NCI-H2196 (cell line): Measurements from ENCODE around the gene INPP5J.
"Not testable (repeated sequence)": the region's sequence is repeated elsewhere in the genome, so short reads cannot be mapped to it uniquely, and the experiment has no call there.

Experiments
- DNase-seq: peaks from one replicate; lab custom pipeline; 2025; ENCODE audit not compliant: unreplicated experiment; lab: John Stamatoyannopoulos, UW

INPP5J gene

GRCh38 chr22:31102441-31103081 is 20.2 kb upstream of the INPP5J start:
- DNase-seq = no peak

- DNase-seq = no peak
Measured at GRCh38 chr22:31103111-31103510, 19.7 kb upstream of the INPP5J start.

GRCh38 chr22:31103899-31104694 is 18.7 kb upstream of the INPP5J start:
- no peak for DNase-seq

GRCh38 chr22:31104869-31105268 is 17.9 kb upstream of the INPP5J start:
- no peak for DNase-seq

GRCh38 chr22:31105282-31105929 is 17.4 kb upstream of the INPP5J start:
- no peak for DNase-seq

GRCh38 chr22:31106001-31106571 is 16.7 kb upstream of the INPP5J start:
- DNase-seq = no peak

- DNase-seq = no peak
Measured at GRCh38 chr22:31106731-31107177, 16.0 kb upstream of the INPP5J start.

- DNase-seq = peak; percentile 92
Measured at GRCh38 chr22:31107178-31107893, 15.4 kb upstream of the INPP5J start, which contains the start of gene SELENOM. SELENOM (minus strand) TSS chr22:31107568; CDS start chr22:31107505, 63 bp downstream.

- DNase-seq = no peak
Measured at GRCh38 chr22:31107894-31108218, 14.9 kb upstream of the INPP5J start.

- DNase-seq = not testable (repeated sequence)
Measured at GRCh38 chr22:31112547-31113091, 10.1 kb upstream of the INPP5J start.

- DNase-seq = no peak
Measured at GRCh38 chr22:31118046-31118820, 4.5 kb upstream of the INPP5J start.

- no peak for DNase-seq
Measured at GRCh38 chr22:31119026-31119717, 3.6 kb upstream of the INPP5J start.

GRCh38 chr22:31120230-31120629 is 2.5 kb upstream of the INPP5J start:
- no peak for DNase-seq

- no peak for DNase-seq
Measured at GRCh38 chr22:31120642-31121041, 2.1 kb upstream of the INPP5J start.

- no peak for DNase-seq
Measured at GRCh38 chr22:31121403-31121802, 1.4 kb upstream of the INPP5J start.

GRCh38 chr22:31122196-31122531 is 602 bp upstream of the INPP5J start:
- no peak for DNase-seq

GRCh38 chr22:31123292-31123602 is 481 bp downstream of the INPP5J start:
- DNase-seq = no peak

- DNase-seq = no peak
Measured at GRCh38 chr22:31124290-31124689, 1.5 kb downstream of the INPP5J start.

GRCh38 chr22:31124811-31125465 is 2.2 kb downstream of the INPP5J start:
- DNase-seq = no peak
